IMR-90 (cell line): ENCODE results near the gene VOPP1. TPM values are rescaled to one million over a fixed set of nuclear protein-coding genes. Genes with fewer than 3 reads are reported as not detected.

Experiments used
- ATAC-seq: fragments of 200-7000 bp; cut with Tn5 transposase; 2 replicates; pipeline ENCODE4 v1.9.1; 2020; ENCODE audit warnings: low read depth, mild to moderate bottlenecking, moderate library complexity
- BruUV-seq: library from RNA; stranded (reverse); fragments of 400-500 nt; replicated peaks from 2 replicates; lab custom pipeline; 2021; lab: Mats Ljungman, UMichigan
- CTCF ChIA-PET: fragments of 300-600 bp; formaldehyde crosslinking; extraction: SDS; loops from one replicate; lab custom pipeline; 2021; ENCODE audit warnings: antibody characterized with exemption; lab: Yijun Ruan, JAX
- POLR2A ChIA-PET: fragments of 300-600 bp; sonication (Branson Sonifier 250); formaldehyde crosslinking; loops from one replicate; lab custom pipeline; 2022; ENCODE audit warnings: antibody characterized with exemption; ENCODE audit not compliant: unreplicated experiment; lab: Charles Lee
- DNase-seq: peaks from one replicate; pipeline ENCODE4 v3.0.0; 2013
- H2AFZ ChIP-seq: replicated peaks from 2 replicates; pipeline ENCODE3; 2013; ENCODE audit warnings: low read length, mild to moderate bottlenecking; ENCODE audit not compliant: poor library complexity
- H2AK5ac ChIP-seq: 2 replicates; pipeline ENCODE4 v1.6.1; 2013; ENCODE audit warnings: low read depth, low read length, inconsistent platforms
- H2AK9ac ChIP-seq: replicated peaks from 2 replicates; pipeline ENCODE3; 2013; ENCODE audit warnings: mild to moderate bottlenecking, low read depth, low read length, moderate library complexity; ENCODE audit not compliant: poor library complexity
- H2BK120ac ChIP-seq: 2 replicates; pipeline ENCODE4 v1.6.1; 2013; ENCODE audit warnings: low read depth, low read length, inconsistent platforms
- H2BK15ac ChIP-seq: 3 replicates; pipeline ENCODE4 v1.6.1; 2013; ENCODE audit warnings: low read depth, low read length, inconsistent platforms
- H2BK20ac ChIP-seq: 2 replicates; pipeline ENCODE4 v1.6.1; 2013; ENCODE audit warnings: low read depth, mild to moderate bottlenecking, inconsistent platforms, low read length, moderate library complexity
- H2BK5ac ChIP-seq: 2 replicates; pipeline ENCODE4 v1.6.1; 2013; ENCODE audit warnings: mild to moderate bottlenecking, low read depth, low read length, inconsistent platforms; ENCODE audit not compliant: poor library complexity, severe bottlenecking
- H3K14ac ChIP-seq: replicated peaks from 2 replicates; pipeline ENCODE4 v1.6.1; 2013; ENCODE audit warnings: low read depth, low read length, inconsistent platforms
- H3K18ac ChIP-seq: 2 replicates; pipeline ENCODE4 v1.6.1; 2013; ENCODE audit warnings: low read depth, low read length, control low read depth
- H3K23ac ChIP-seq: 2 replicates; pipeline ENCODE4 v1.6.1; 2013; ENCODE audit warnings: low read depth, low read length, inconsistent platforms
- H3K27ac ChIP-seq: 2 replicates; pipeline ENCODE4 v1.5.1; 2013; ENCODE audit warnings: mild to moderate bottlenecking, control low read depth, low read length; ENCODE audit not compliant: insufficient read depth
- H3K27me3 ChIP-seq: 2 replicates; pipeline ENCODE4 v1.6.1; 2013; ENCODE audit warnings: low read length; ENCODE audit not compliant: control insufficient read depth, insufficient read depth
- H3K36me3 ChIP-seq: 2 replicates; pipeline ENCODE4 v1.6.1; 2013; ENCODE audit warnings: low read length, mixed read lengths; ENCODE audit not compliant: control insufficient read depth, insufficient read depth
- H3K4ac ChIP-seq: 2 replicates; pipeline ENCODE4 v1.6.1; 2013; ENCODE audit warnings: low read depth, low read length, inconsistent platforms
- H3K4me1 ChIP-seq: 2 replicates; pipeline ENCODE4 v1.6.1; 2013; ENCODE audit warnings: low read length, mixed read lengths; ENCODE audit not compliant: control insufficient read depth, insufficient read depth
- H3K4me2 ChIP-seq: 2 replicates; pipeline ENCODE4 v1.6.1; 2013; ENCODE audit warnings: low read depth, mild to moderate bottlenecking, control low read depth, low read length, moderate library complexity
- H3K4me3 ChIP-seq: 2 replicates; pipeline ENCODE4 v1.5.1; 2013; ENCODE audit warnings: low read depth, mild to moderate bottlenecking, control low read depth, low read length, moderate library complexity; ENCODE audit not compliant: insufficient read depth
- H3K56ac ChIP-seq: 2 replicates; pipeline ENCODE4 v1.6.1; 2013; ENCODE audit warnings: low read length, inconsistent platforms; ENCODE audit not compliant: insufficient read depth; ENCODE audit errors: extremely low read depth
- H3K79me1 ChIP-seq, 2 experiments: 2 replicates each; pipeline ENCODE4 v1.6.1; 2013; ENCODE audit warnings: low read length in 2 of 2, inconsistent platforms in 1 of 2, low read depth in 1 of 2
- H3K9ac ChIP-seq: 2 replicates; pipeline ENCODE4 v1.6.1; 2013; ENCODE audit warnings: low read depth, low read length, control low read depth
- H3K9me1 ChIP-seq: 2 replicates; pipeline ENCODE4 v1.6.1; 2013; ENCODE audit warnings: low read length, inconsistent platforms; ENCODE audit not compliant: insufficient read depth
- H3K9me3 ChIP-seq: 2 replicates; pipeline ENCODE4 v1.6.1; 2013; ENCODE audit warnings: low read length; ENCODE audit not compliant: control insufficient read depth, insufficient read depth
- H4K20me1 ChIP-seq: 2 replicates; pipeline ENCODE4 v1.6.1; 2013; ENCODE audit warnings: low read length, inconsistent platforms; ENCODE audit not compliant: insufficient read depth
- H4K5ac ChIP-seq: 2 replicates; pipeline ENCODE4 v1.6.1; 2013; ENCODE audit warnings: mild to moderate bottlenecking, low read depth, low read length, control low read depth
- H4K8ac ChIP-seq, 2 experiments: 2 replicates each; pipeline ENCODE4 v1.6.1; 2013; ENCODE audit warnings: low read depth in 2 of 2, low read length in 2 of 2, control low read depth in 1 of 2, inconsistent platforms in 1 of 2
- H4K91ac ChIP-seq: 2 replicates; pipeline ENCODE4 v1.6.1; 2013; ENCODE audit warnings: low read depth, low read length, inconsistent platforms; ENCODE audit not compliant: insufficient read depth
- BHLHE40 ChIP-seq: fragments of 150-350 bp; IDR thresholded peaks from 2 replicates; pipeline ENCODE4 v1.6.1; 2016; ENCODE audit warnings: mild to moderate bottlenecking, low read depth, low read length
- CEBPB ChIP-seq: IDR thresholded peaks from 2 replicates; pipeline ENCODE4 v1.6.1; 2012; ENCODE audit warnings: low read depth, low read length, improper control_type of control experiment
- CHD1 ChIP-seq: IDR thresholded peaks from 2 replicates; pipeline ENCODE4 v1.6.1; 2012; ENCODE audit warnings: low read depth, low read length, improper control_type of control experiment
- MAFK ChIP-seq: IDR thresholded peaks from 2 replicates; pipeline ENCODE4 v1.6.1; 2012; ENCODE audit warnings: low read depth, low read length, improper control_type of control experiment
- MAZ ChIP-seq: IDR thresholded peaks from 2 replicates; pipeline ENCODE4 v1.6.1; 2012; ENCODE audit warnings: low read depth, mild to moderate bottlenecking, low read length, improper control_type of control experiment, moderate library complexity, borderline replicate concordance
- POLR2A ChIP-seq: IDR thresholded peaks from 2 replicates; pipeline ENCODE4 v1.6.1; 2012; ENCODE audit warnings: mild to moderate bottlenecking, low read depth, low read length
- RAD21 ChIP-seq: IDR thresholded peaks from 2 replicates; pipeline ENCODE4 v1.6.1; 2012; ENCODE audit warnings: low read length, improper control_type of control experiment
- RCOR1 ChIP-seq: IDR thresholded peaks from 2 replicates; pipeline ENCODE4 v1.6.1; 2012; ENCODE audit warnings: mild to moderate bottlenecking, low read length, improper control_type of control experiment; ENCODE audit not compliant: insufficient replicate concordance
- RFX5 ChIP-seq: IDR thresholded peaks from 2 replicates; pipeline ENCODE4 v1.8.0; 2012; ENCODE audit warnings: low read depth, mild to moderate bottlenecking, low read length, moderate library complexity
- SMC3 ChIP-seq: fragments of 150-350 bp; IDR thresholded peaks from 2 replicates; pipeline ENCODE4 v1.6.1; 2016; ENCODE audit warnings: low read depth, mild to moderate bottlenecking, antibody characterized with exemption, low read length, moderate library complexity
- WGBS, 2 experiments: methylation state at CpG; one replicate each; pipeline versions ENCODE4 v1.1.5 to v1.1.7; 2013; ENCODE audit warnings: missing lambda C conversion rate in 2 of 2; ENCODE audit not compliant: insufficient read length in 1 of 2; ENCODE audit errors: extremely low coverage in 2 of 2; 5-methylcytosine and 5-hydroxymethylcytosine counted together
- dilution Hi-C: fragments of 300-500 bp; cut with HindIII; formaldehyde crosslinking; loops from one replicate; pipeline ENCODE4 v1.14.3; 2018; ENCODE audit warnings: low sequenced_read_pairs; ENCODE audit not compliant: unreplicated experiment
- in situ Hi-C: fragments of 300-500 bp; cut with MboI; formaldehyde crosslinking; loops from 3 replicates; pipeline ENCODE4 v1.14.3; 2019; ENCODE audit warnings: low sequenced_read_pairs, inconsistent platforms, mixed read lengths
- intact Hi-C: fragments of 100-400 bp; cut with micrococcal nuclease; formaldehyde crosslinking; loops from 2 replicates; pipeline ENCODE4 v1.10.0; 2022
- polyA plus RNA-seq, 3 experiments: library from polyadenylated mRNA; depleted of rRNA; stranded (reverse); fragments of >200 nt; gene quantifications; 2 replicates each; pipeline ENCODE4 v1.2.3, GENCODE V29; 2012; ENCODE audit warnings: low replicate concordance in 1 of 3
- total RNA-seq: library from RNA; depleted of rRNA; stranded (reverse); fragments of >200 nt; gene quantifications from 2 replicates; pipeline ENCODE4 v1.2.3, GENCODE V29; 2012
- TF ChIP-seq, protein P1 (sequence below): conservative IDR thresholded peaks from 2 replicates; pipeline ENCODE4 v1.5.1; 2012; ENCODE audit warnings: mild to moderate bottlenecking, low read depth, low read length, improper control_type of control experiment
- TF ChIP-seq, protein P2 (sequence below): fragments of 150-350 bp; IDR thresholded peaks from 2 replicates; pipeline ENCODE4 v1.6.1; 2017; ENCODE audit warnings: mild to moderate bottlenecking, antibody characterized with exemption, low read length, low read depth

Gene VOPP1
- total and polyA plus RNA-seq, 2 of the 4 experiments (the other 2 are of a cell fraction) = 60.2 to 94.5 TPM

DNA sequence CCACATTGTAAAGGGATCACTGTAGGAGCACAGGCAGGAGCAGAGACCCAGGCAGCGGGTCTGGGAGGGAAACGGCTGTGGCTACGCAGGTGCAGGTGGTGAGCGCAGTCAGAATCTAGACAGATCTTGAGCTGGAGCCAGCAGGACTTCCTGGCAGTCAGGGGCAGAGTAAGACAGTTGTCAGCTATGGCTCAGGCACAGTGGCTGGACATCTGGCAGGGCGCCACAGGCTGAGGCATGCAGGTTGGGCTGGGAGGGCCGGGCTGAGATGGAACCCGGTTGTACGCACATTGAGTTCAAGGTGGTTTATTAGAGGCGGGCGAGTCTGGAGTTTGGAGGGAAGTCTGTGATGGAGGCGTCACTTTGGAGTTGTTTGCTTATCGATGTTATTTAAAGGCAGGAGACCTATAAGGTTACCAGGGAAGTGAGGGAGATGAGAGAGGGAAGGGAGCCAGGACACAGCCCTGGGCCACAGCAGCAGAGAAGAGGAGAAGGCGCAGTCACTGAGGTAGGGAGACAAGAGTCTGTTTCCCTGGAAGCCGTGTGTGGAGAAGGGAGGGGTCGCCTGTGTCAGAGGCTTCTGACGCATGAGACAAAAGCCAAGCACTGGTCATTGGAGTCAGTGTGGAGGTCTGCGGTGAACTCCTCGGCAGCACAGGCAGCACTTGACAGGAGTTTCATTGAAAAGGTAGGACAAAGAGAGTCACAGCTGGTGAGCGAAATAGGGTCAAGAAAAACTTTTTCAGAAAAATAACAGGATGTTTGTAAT is 133.4 kb downstream of the VOPP1 start:
- TF ChIP-seq CEBPB (no peak), BHLHE40 (no peak), MAZ (no peak), RCOR1 (no peak), RFX5 (no peak), CHD1 (no peak), POLR2A (no peak), RAD21 (no peak), SMC3 (no peak), MAFK (no peak)
- TF ChIP-seq, protein P1, sequence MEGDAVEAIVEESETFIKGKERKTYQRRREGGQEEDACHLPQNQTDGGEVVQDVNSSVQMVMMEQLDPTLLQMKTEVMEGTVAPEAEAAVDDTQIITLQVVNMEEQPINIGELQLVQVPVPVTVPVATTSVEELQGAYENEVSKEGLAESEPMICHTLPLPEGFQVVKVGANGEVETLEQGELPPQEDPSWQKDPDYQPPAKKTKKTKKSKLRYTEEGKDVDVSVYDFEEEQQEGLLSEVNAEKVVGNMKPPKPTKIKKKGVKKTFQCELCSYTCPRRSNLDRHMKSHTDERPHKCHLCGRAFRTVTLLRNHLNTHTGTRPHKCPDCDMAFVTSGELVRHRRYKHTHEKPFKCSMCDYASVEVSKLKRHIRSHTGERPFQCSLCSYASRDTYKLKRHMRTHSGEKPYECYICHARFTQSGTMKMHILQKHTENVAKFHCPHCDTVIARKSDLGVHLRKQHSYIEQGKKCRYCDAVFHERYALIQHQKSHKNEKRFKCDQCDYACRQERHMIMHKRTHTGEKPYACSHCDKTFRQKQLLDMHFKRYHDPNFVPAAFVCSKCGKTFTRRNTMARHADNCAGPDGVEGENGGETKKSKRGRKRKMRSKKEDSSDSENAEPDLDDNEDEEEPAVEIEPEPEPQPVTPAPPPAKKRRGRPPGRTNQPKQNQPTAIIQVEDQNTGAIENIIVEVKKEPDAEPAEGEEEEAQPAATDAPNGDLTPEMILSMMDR = no peak
- TF ChIP-seq, protein P2, sequence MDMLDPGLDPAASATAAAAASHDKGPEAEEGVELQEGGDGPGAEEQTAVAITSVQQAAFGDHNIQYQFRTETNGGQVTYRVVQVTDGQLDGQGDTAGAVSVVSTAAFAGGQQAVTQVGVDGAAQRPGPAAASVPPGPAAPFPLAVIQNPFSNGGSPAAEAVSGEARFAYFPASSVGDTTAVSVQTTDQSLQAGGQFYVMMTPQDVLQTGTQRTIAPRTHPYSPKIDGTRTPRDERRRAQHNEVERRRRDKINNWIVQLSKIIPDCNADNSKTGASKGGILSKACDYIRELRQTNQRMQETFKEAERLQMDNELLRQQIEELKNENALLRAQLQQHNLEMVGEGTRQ = no peak
- H3K36me3 ChIP-seq = no peaks in the 10 kb centered on the region
- H4K91ac ChIP-seq = no peak overlapping the region
- peaks cover 11% of the 10 kb centered on the region for H3K4me1 ChIP-seq
- peak overlapping the region; percentile 29 for H2AK9ac ChIP-seq
- no peak overlapping the region for H2AFZ ChIP-seq
- H2BK15ac ChIP-seq = no peak overlapping the region
- dilution Hi-C loops (no loop called here), intact Hi-C loops (no loop called here), in situ Hi-C loops (loop anchor here (5.0 to 25.0 kb wide), 2 partner anchors 153 to 523 kb away; partner anchors contain the start of genes MRPS17 and NIPSNAP2)
- no peak overlapping the region for H4K5ac ChIP-seq
- no peak overlapping the region for H2BK5ac ChIP-seq
- no peak overlapping the region for H2AK5ac ChIP-seq
- POLR2A ChIA-PET = no interaction called here
- no peak overlapping the region for H3K4ac ChIP-seq
- no peak overlapping the region for H3K4me2 ChIP-seq
- no peak overlapping the region for H3K18ac ChIP-seq
- ATAC-seq (no peak), DNase-seq (peak; percentile 37)
- WGBS, 2 experiments = 63% methylated on average over 15 of the region's 19 CpGs; no CpG with 5 or more reads in 1 of the 2 experiments
- H2BK20ac ChIP-seq = no peak overlapping the region
- CTCF ChIA-PET = no interaction called here
- H3K9ac ChIP-seq = no peak overlapping the region
- peaks cover 4% of the 10 kb centered on the region; the same call in 1 of the 2 replicates for H3K9me1 ChIP-seq
- H4K8ac ChIP-seq = no peak overlapping the region
- no peak overlapping the region for H3K27ac ChIP-seq
- H3K4me3 ChIP-seq = no peak overlapping the region
- H3K27me3 ChIP-seq = no peaks in the 10 kb centered on the region
- no peak overlapping the region for H2BK120ac ChIP-seq
- BruUV-seq = no TSS peak
- no peak overlapping the region for H3K23ac ChIP-seq
- H4K20me1 ChIP-seq = no peaks in the 10 kb centered on the region
- H3K56ac ChIP-seq = no peak overlapping the region
- H3K9me3 ChIP-seq = no peaks in the 10 kb centered on the region
- no peak overlapping the region for H3K14ac ChIP-seq
- no peaks in the 10 kb centered on the region for H3K79me1 ChIP-seq
